ENCODE results near the gene BAZ2B.

Gene BAZ2B

GRCh38 chr2:159317392-159318088, 298.8 kb downstream of the BAZ2B start:
- DNase-seq (ENCODE audit: low read depth), result no peak

- DNase-seq (ENCODE audit: low read depth), result no peak
Measured at GRCh38 chr2:159307942-159308341, 308.4 kb downstream of the BAZ2B start.

GRCh38 chr2:159300586-159300985, 315.8 kb downstream of the BAZ2B start:
- no peak for DNase-seq (ENCODE audit: low read depth)

DNA sequence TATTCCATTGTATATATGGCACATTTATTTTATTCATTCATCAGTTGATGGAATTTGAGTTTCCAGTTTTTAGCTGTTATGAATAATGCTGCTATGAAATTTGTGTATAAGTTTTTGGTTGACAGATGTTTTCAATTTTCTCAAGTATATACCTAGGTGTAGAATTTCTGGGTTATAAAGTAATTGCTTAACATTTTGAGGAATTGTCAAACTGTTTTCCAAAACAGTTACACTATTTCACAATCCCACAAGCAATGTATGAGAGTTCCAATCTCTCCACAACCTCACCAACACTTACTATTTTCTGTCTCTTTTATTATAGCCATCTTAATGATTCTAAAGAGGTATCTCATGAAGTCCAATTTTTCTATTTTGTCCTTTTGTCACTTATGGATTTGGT, 317.4 kb downstream of the BAZ2B start:
- no peak for DNase-seq (ENCODE audit: low read depth)

- DNase-seq (ENCODE audit: low read depth), result no peak
Measured at GRCh38 chr2:159297042-159297707, 319.2 kb downstream of the BAZ2B start.

- no peak for DNase-seq (ENCODE audit: low read depth)
Measured at GRCh38 chr2:159292157-159292556, 324.2 kb downstream of the BAZ2B start.

DNA sequence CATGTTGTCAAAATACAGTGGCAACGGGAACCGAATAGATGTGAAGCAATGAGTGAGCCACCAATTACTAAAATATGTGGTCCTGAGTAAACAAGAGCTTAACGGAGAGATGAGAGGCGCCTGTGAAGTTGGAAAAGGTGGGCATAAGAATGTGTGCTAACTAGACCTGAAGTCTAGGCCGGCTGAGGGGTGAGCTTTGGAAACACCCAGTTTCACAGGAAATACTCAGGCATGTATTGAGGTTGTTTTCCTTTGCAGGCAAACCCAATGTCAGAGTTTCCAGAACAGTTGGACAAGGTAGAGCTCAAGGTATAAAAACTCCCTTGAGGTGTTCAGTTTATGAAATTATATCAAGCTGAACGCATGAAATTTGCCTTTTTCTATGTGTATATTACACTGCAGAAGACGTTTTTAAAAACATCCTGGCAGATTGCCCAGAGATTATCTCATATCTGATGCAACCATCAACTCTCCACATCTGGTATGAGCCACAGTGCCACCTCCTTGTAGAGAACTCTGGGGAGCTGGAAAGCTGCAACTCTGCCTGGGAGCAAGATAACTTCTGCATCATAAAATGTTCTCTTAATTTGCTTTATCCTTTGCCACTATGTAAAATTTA, 325.9 kb downstream of the BAZ2B start:
- no peak for DNase-seq (ENCODE audit: low read depth)

DNA sequence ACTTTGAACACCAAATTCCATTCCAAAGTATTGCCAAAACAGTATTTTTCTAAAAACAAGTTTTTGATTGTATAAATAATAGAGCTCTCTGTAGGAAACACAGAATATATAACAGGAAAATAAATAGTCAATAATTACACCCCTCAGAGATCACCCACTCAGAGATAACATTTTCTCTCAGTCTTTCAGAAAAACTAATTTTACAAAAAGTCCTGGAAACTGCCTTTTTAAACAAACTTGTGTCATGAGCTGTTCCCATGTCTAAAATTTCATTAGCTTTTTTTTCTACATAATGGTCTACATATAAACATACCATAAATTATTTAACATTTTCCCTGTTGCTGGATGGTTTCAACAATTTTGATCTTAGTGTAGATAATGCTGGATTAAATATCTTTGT, 328.6 kb downstream of the BAZ2B start:
- DNase-seq (ENCODE audit: low read depth), result no peak

DNA sequence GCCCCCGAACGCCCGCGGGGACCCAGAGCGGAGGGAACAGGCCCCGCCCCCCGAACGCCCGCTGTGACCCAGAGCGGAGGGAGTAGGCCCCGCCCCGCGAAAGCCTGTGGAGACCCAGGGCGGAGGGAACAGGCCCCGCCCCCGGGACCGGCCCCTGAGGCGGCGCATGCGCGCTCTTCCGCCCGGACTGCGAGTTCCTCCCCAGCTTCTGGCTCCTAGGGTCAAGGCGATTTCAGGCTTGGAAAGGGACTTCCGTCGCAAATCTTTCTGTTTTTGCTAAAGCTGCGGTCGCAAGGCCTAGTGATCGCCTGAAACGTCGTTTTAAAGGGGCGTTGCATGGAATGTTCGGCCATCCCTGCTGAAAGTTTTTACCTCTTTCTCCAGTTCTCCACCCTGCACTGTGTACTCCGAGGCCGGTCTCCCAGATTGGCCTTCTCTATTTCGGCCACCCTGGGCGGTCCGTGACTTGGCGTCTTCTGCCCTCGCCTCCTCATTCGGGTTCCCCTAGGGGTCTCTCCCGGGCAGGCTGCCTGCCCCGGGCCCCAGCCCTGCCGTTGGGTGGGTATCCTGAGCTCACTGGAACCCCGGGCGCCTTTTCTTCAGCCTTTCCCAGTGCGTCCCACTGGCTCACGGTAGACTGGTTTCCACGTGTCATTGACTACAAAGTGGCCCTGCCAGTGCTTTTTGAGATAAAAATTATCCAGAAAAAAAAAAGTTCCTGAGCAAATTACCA, 329.5 kb downstream of the BAZ2B start:
- peak; percentile 69 for DNase-seq (ENCODE audit: low read depth)

- DNase-seq (ENCODE audit: low read depth), result no peak
Measured at GRCh38 chr2:159285929-159286708, 330.2 kb downstream of the BAZ2B start, which contains the start of gene WDSUB1. TSS of gene WDSUB1 (minus strand) at chr2:159286703. CDS start at chr2:159283069, 3,634 bp downstream.

DNA sequence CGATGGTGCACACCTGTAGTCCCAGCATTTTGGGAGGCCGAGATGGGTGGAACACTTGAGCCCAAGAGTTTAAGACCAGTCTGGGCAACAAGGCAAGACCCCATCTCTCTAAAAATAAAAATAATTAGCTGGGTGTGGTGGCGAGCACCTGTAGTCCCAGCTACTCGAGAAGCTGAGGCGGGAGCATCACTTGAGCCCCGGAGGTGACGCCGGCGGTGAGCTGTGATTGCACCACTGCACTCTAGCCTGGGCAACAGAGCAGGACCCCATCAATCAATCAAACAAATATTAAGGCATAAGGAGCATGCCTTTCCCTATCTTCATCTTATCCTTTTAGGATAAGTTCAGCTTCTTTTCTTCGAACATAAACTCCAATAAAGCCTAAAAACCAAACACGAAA, 330.9 kb downstream of the BAZ2B start:
- DNase-seq (ENCODE audit: low read depth), result no peak

DNA sequence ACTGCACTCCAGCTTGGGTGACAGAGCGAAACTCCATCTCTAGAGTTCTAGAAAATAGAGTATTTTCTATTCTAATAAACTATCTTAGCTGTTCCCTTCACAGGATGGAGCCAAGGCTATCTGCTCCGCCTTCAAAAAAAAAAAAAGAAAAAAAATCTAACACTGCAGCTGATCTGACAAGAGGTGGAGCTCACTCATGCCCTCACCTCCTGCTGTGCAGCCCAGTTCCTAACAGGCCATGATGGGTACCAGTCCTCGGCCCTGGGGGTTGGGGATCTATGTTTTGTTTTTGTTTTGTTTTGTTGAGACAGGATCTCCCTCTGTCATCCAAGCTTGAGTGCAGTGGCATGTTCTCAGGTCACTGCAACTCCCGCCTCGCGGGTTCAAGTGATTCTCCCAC, 332.8 kb downstream of the BAZ2B start:
- DNase-seq (ENCODE audit: low read depth), result no peak

GRCh38 chr2:159281002-159281401, 335.3 kb downstream of the BAZ2B start:
- DNase-seq (ENCODE audit: low read depth), result no peak

- no peak for DNase-seq (ENCODE audit: low read depth)
Measured at GRCh38 chr2:159279700-159280099, 336.6 kb downstream of the BAZ2B start.

- DNase-seq (ENCODE audit: low read depth), result no peak
Measured at GRCh38 chr2:159275111-159275510, 341.2 kb downstream of the BAZ2B start.

DNA sequence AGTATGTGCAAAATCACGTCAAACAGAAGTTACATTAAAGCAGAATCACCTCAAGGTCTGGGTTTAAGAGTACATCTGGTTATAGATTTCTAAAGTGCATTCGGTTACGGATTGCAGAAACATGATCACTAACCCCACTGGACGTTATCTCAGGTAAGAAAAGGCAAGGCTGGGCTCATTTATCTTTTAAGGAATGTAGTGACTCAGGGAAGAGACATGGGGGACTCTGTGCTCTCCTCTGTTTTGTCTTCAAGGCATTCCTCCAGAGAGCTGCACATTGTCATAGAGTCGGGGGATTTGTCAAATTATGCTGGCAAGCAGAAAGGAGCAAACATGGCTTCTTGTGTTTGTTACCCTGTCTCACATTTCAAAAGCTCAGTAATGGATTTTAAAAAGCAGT, 344.2 kb downstream of the BAZ2B start:
- DNase-seq (ENCODE audit: low read depth), result no peak

DNA sequence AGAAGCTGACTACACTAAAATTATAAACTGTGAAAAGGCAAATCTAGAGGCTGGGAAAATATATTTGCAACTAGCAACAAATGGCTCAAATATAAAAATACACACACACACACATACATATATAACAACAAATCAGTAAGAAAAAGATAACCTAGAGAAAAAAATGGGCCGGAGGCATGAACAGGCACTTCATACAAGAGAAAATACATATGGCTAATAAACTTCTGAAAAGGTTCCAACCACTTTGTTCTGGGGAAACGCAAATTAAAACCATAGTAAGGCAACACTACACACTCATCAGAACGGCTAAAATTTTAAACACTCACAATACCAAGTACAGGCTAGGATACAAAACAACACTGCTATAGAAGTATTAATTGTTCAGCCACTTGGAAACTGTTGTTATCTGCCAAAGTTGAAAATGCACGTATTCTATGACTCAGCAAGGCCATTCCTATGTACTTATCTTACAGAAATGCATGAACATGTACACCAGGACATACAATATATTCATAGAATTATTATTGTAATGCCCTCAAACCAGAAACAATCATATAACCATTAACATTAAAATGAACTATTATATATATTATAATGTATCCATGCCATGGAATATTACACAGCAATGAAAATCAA, 345.5 kb downstream of the BAZ2B start:
- no peak for DNase-seq (ENCODE audit: low read depth)
